ENCODE data around the gene NCF4.

Gene NCF4

GRCh38 chr22:36865346-36865745 is 4.5 kb downstream of the NCF4 start:
- DNase-seq: no peak

GRCh38 chr22:36867695-36868094 is 6.9 kb downstream of the NCF4 start:
- no peak for DNase-seq

GRCh38 chr22:36868546-36869181 is 7.9 kb downstream of the NCF4 start:
- no peak for DNase-seq

- no peak for DNase-seq
Observed at GRCh38 chr22:36870250-36870649, 9.4 kb downstream of the NCF4 start.

GRCh38 chr22:36871669-36872081 is 10.9 kb downstream of the NCF4 start:
- DNase-seq: no peak

GRCh38 chr22:36872084-36872483 is 11.3 kb downstream of the NCF4 start:
- no peak for DNase-seq

- DNase-seq: no peak
Observed at GRCh38 chr22:36872866-36873498, 12.2 kb downstream of the NCF4 start.

- DNase-seq: peak; percentile 29
Observed at GRCh38 chr22:36873614-36874308, 13.0 kb downstream of the NCF4 start.

GRCh38 chr22:36874309-36874696 is 13.5 kb downstream of the NCF4 start:
- DNase-seq: no peak

- no peak for DNase-seq
Observed at GRCh38 chr22:36874736-36875135, 13.9 kb downstream of the NCF4 start.

- no peak for DNase-seq
Observed at GRCh38 chr22:36875741-36876140, 14.9 kb downstream of the NCF4 start.

GRCh38 chr22:36879775-36880174 is 19.0 kb downstream of the NCF4 start:
- no peak for DNase-seq

- DNase-seq: no peak
Observed at GRCh38 chr22:36881504-36882245, 20.9 kb downstream of the NCF4 start.

- DNase-seq: no peak
Observed at GRCh38 chr22:36884349-36885158, 23.7 kb downstream of the NCF4 start.

GRCh38 chr22:36885474-36885873 is 24.7 kb downstream of the NCF4 start:
- DNase-seq: no peak

- DNase-seq: no peak
Observed at GRCh38 chr22:36886016-36886415, 25.2 kb downstream of the NCF4 start.

GRCh38 chr22:36887162-36887561 is 26.4 kb downstream of the NCF4 start:
- no peak for DNase-seq

GRCh38 chr22:36891646-36892045 is 30.8 kb downstream of the NCF4 start:
- DNase-seq: no peak

GRCh38 chr22:36892292-36892691 is 31.5 kb downstream of the NCF4 start:
- DNase-seq: no peak

GRCh38 chr22:36893262-36893661 is 32.5 kb downstream of the NCF4 start:
- DNase-seq: no peak

GRCh38 chr22:36894266-36894665 is 33.5 kb downstream of the NCF4 start:
- DNase-seq: no peak

- DNase-seq: no peak
Observed at GRCh38 chr22:36897611-36898010, 36.8 kb downstream of the NCF4 start.

GRCh38 chr22:36898690-36899089 is 37.9 kb downstream of the NCF4 start:
- no peak for DNase-seq

All from CD4-positive, alpha-beta T cell treated with Interleukin-17A for 4 hours (primary cell).